NCI-H774 (cell line): Measurements from ENCODE around the gene TUBA3C.
"Not testable (repeated sequence)": the region's sequence is repeated elsewhere in the genome, so short reads cannot be mapped to it uniquely, and the experiment has no call there.

Experiments used
- DNase-seq: peaks from one replicate; lab custom pipeline; 2025; lab: John Stamatoyannopoulos, UW

The TUBA3C gene

GRCh38 chr13:19181621-19182485 is at the start of gene TUBA3C:
TSS of gene TUBA3C (minus strand) at chr13:19181824. CDS start at chr13:19181747, 77 bp downstream.
- peak; percentile 8 for DNase-seq

GRCh38 chr13:19207413-19207812 is 25.8 kb upstream of the TUBA3C start:
- DNase-seq = not testable (repeated sequence)

- DNase-seq = not testable (repeated sequence)
Observed at GRCh38 chr13:19192622-19193021, 11.0 kb upstream of the TUBA3C start.

GRCh38 chr13:19189911-19190310 is 8.3 kb upstream of the TUBA3C start:
- DNase-seq = not testable (repeated sequence)

GRCh38 chr13:19189368-19189767 is 7.7 kb upstream of the TUBA3C start:
- DNase-seq = not testable (repeated sequence)

GRCh38 chr13:19185865-19186645 is 4.4 kb upstream of the TUBA3C start:
- DNase-seq = no peak

- DNase-seq = no peak
Observed at GRCh38 chr13:19185086-19185864, 3.7 kb upstream of the TUBA3C start.

- DNase-seq = no peak
Observed at GRCh38 chr13:19184176-19184575, 2.6 kb upstream of the TUBA3C start.

- no peak for DNase-seq
Observed at GRCh38 chr13:19183676-19184075, 2.1 kb upstream of the TUBA3C start.

GRCh38 chr13:19182536-19182935 is 912 bp upstream of the TUBA3C start:
- no peak for DNase-seq

GRCh38 chr13:19181021-19181620 is 503 bp downstream of the TUBA3C start:
- DNase-seq = no peak

GRCh38 chr13:19179916-19180315 is 1.7 kb downstream of the TUBA3C start:
- no peak for DNase-seq

- DNase-seq = no peak
Observed at GRCh38 chr13:19178901-19179593, 2.6 kb downstream of the TUBA3C start.

GRCh38 chr13:19176981-19177776 is 4.4 kb downstream of the TUBA3C start:
- not testable (repeated sequence) for DNase-seq

- DNase-seq = no peak
Observed at GRCh38 chr13:19173752-19174151, 7.9 kb downstream of the TUBA3C start.

GRCh38 chr13:19172647-19173030 is 9.0 kb downstream of the TUBA3C start:
- DNase-seq = no peak

- DNase-seq = no peak
Observed at GRCh38 chr13:19172007-19172646, 9.5 kb downstream of the TUBA3C start.

GRCh38 chr13:19171563-19171962 is 10.1 kb downstream of the TUBA3C start:
- no peak for DNase-seq

GRCh38 chr13:19169991-19170390 is 11.6 kb downstream of the TUBA3C start:
- no peak for DNase-seq

- DNase-seq = no peak
Observed at GRCh38 chr13:19169496-19169895, 12.1 kb downstream of the TUBA3C start.
